K562 (cell line): Measurements from ENCODE around the gene XPO4. TPM values are rescaled to one million over a fixed set of nuclear protein-coding genes. Genes with fewer than 3 reads are reported as not detected.
A peak's percentile ranks its signal among the peaks of the same experiment; 100 is the strongest.

ENCODE experiments used
- ATAC-seq: fragments of 200-7000 bp; cut with Tn5 transposase; 3 replicates; pipeline ENCODE4 v1.9.1; 2020; ENCODE audit warnings: moderate library complexity
- BruUV-seq: library from RNA; stranded (reverse); fragments of 400-500 nt; replicated peaks from 2 replicates; lab custom pipeline; 2021; lab: Mats Ljungman, UMichigan
- CTCF ChIA-PET: fragments of 300-600 bp; formaldehyde crosslinking; extraction: SDS; loops from one replicate; lab custom pipeline; 2021; ENCODE audit warnings: low intra/inter-chr PET ratio; lab: Yijun Ruan, JAX
- POLR2A ChIA-PET: fragments of 300-600, 350-650 bp; sonication (Branson Sonifier 250); formaldehyde crosslinking; extraction: SDS; loops from one replicate; lab custom pipeline; 2021; ENCODE audit warnings: antibody characterized with exemption, inconsistent platforms; lab: Yijun Ruan, JAX
- DNase-seq, 4 experiments: peaks; one replicate each; pipeline versions ENCODE4 v3.0.0 to v3.0.0-alpha.2; 2011 to 2018; ENCODE audit warnings: low spot score in 3 of 4, mixed read lengths in 3 of 4; ENCODE audit errors: extremely low read depth in 1 of 4
- FAIRE-seq: peaks from 2 replicates; lab custom pipeline; 2011; peaks lifted over from hg19 to GRCh38; lab: Jason Lieb, UNC
- H2AFZ ChIP-seq: 2 replicates; pipeline ENCODE4 v1.6.0; 2011; ENCODE audit warnings: low read depth, low read length, control low read depth, inconsistent platforms
- H3K27ac ChIP-seq: fragments of 200-600 bp; 3 replicates; pipeline ENCODE4 v1.8.0; 2011; ENCODE audit warnings: low read depth, mild to moderate bottlenecking, control low read depth, inconsistent platforms, low read length, moderate library complexity, mixed read lengths; ENCODE audit errors: extremely low read depth
- H3K27me3 ChIP-seq, 2 experiments: fragments of 300-600 bp in 1 of 2; 2 replicates in 1 of 2; 3 replicates in 1 of 2; pipeline versions ENCODE4 v1.6.0 to v1.8.0; 2011; ENCODE audit warnings: inconsistent platforms in 2 of 2, low read length in 2 of 2, mild to moderate bottlenecking in 1 of 2, mixed read lengths in 1 of 2, moderate library complexity in 1 of 2; ENCODE audit not compliant: control insufficient read depth in 2 of 2, insufficient read depth in 2 of 2
- H3K36me3 ChIP-seq: fragments of 300-600 bp; 3 replicates; pipeline ENCODE4 v1.8.0; 2011; ENCODE audit warnings: mild to moderate bottlenecking, low read length, inconsistent platforms; ENCODE audit not compliant: control insufficient read depth, insufficient read depth
- H3K4me1 ChIP-seq, 2 experiments: fragments of 200-600 bp in 1 of 2; replicated peaks in 1 of 2; 2 replicates in 1 of 2; 3 replicates in 1 of 2; pipeline versions ENCODE4 v1.5.1 to v1.8.0; 2011; ENCODE audit warnings: inconsistent platforms in 2 of 2, low read length in 2 of 2, mild to moderate bottlenecking in 1 of 2, mixed read lengths in 1 of 2, moderate library complexity in 1 of 2; ENCODE audit not compliant: control insufficient read depth in 2 of 2, insufficient read depth in 2 of 2
- H3K4me2 ChIP-seq: 2 replicates; pipeline ENCODE4 v1.6.1; 2011; ENCODE audit warnings: low read length, control low read depth, inconsistent platforms, mixed read lengths; ENCODE audit not compliant: insufficient read depth
- H3K4me3 ChIP-seq: fragments of 200-600 bp; sonication (generic), shearing (Covaris generic); 2 replicates; pipeline ENCODE4 v1.5.1; 2016; ENCODE audit warnings: control low read depth, inconsistent platforms
- H3K79me2 ChIP-seq: fragments of 200-600 bp; 3 replicates; pipeline ENCODE4 v1.8.0; 2011; ENCODE audit warnings: low read length, inconsistent platforms; ENCODE audit not compliant: control insufficient read depth, insufficient read depth
- H3K9ac ChIP-seq, 2 experiments: 2 replicates each; pipeline versions ENCODE4 v1.6.0 to v1.6.1; 2011; ENCODE audit warnings: low read depth in 2 of 2, low read length in 2 of 2, control low read depth in 1 of 2, inconsistent platforms in 1 of 2, mild to moderate bottlenecking in 1 of 2, mixed read lengths in 1 of 2; ENCODE audit not compliant: insufficient read depth in 1 of 2
- H3K9me1 ChIP-seq: one replicate; pipeline ENCODE4 v1.6.0; 2011; ENCODE audit warnings: inconsistent platforms, mild to moderate bottlenecking, low read length, moderate library complexity; ENCODE audit not compliant: control insufficient read depth, insufficient read depth
- H3K9me3 ChIP-seq: replicated peaks from 2 replicates; pipeline ENCODE4 v1.5.1; 2011; ENCODE audit warnings: low read depth, low read length, inconsistent platforms; ENCODE audit not compliant: control insufficient read depth, insufficient read depth
- H4K20me1 ChIP-seq: replicated peaks from 2 replicates; pipeline ENCODE4 v1.6.1; 2011; ENCODE audit warnings: low read length, inconsistent platforms, mixed read lengths; ENCODE audit not compliant: control insufficient read depth, insufficient read depth
- CTCF ChIP-seq, 3 experiments: IDR thresholded peaks in 2 of 3; conservative IDR thresholded peaks in 1 of 3; 2 replicates each; pipeline ENCODE4 v1.5.1; 2011 to 2012; ENCODE audit warnings: low read length in 3 of 3, mild to moderate bottlenecking in 3 of 3, control low read depth in 2 of 3, improper control_type of control experiment in 1 of 3, inconsistent platforms in 1 of 3, low read depth in 1 of 3, mixed read lengths in 1 of 3, moderate library complexity in 1 of 3; ENCODE audit not compliant: insufficient read depth in 2 of 3
- GTF3C2 ChIP-seq: IDR thresholded peaks from 3 replicates; pipeline ENCODE4 v1.6.1; 2011; ENCODE audit warnings: borderline replicate concordance, mild to moderate bottlenecking, moderate library complexity; ENCODE audit not compliant: insufficient read length; ENCODE audit errors: extremely low read depth
- ILK ChIP-seq: fragments of 450-650 bp; IDR thresholded peaks from 2 replicates; pipeline ENCODE4 v1.6.1; 2016; ENCODE audit warnings: missing genetic modification characterization, low read depth, mild to moderate bottlenecking, missing compliant biosample characterization, moderate library complexity, borderline replicate concordance
- MTF1 ChIP-seq: fragments of 250-450 bp; sonication (Bioruptor Pico); IDR thresholded peaks from 2 replicates; pipeline ENCODE4 v1.9.0; 2021; ENCODE audit warnings: moderate library complexity, mild to moderate bottlenecking, inconsistent platforms, borderline replicate concordance
- NCOA2 ChIP-seq, 2 experiments: fragments of 450-650 bp; IDR thresholded peaks; 2 replicates each; pipeline ENCODE4 v1.6.1; 2018; ENCODE audit warnings: mild to moderate bottlenecking in 2 of 2, moderate library complexity in 1 of 2; ENCODE audit not compliant: partially characterized antibody in 2 of 2
- SIN3A ChIP-seq, 2 experiments: fragments of 150-350 bp in 1 of 2; IDR thresholded peaks; 2 replicates each; pipeline ENCODE4 v1.6.1; 2011 to 2016; ENCODE audit warnings: borderline replicate concordance in 2 of 2, low read depth in 2 of 2, low read length in 2 of 2, mild to moderate bottlenecking in 2 of 2, moderate library complexity in 2 of 2; ENCODE audit not compliant: control insufficient read depth in 1 of 2
- ZBTB1 ChIP-seq: sonication (generic); formaldehyde crosslinking; IDR thresholded peaks from 2 replicates; pipeline ENCODE4 v1.8.1; 2023; ENCODE audit warnings: missing genetic modification reagents, low read depth, mild to moderate bottlenecking, borderline replicate concordance
- ZNF224 ChIP-seq: sonication (generic); formaldehyde crosslinking; IDR thresholded peaks from 2 replicates; pipeline ENCODE4 v1.8.0; 2022; ENCODE audit warnings: mild to moderate bottlenecking, missing genetic modification reagents
- ZNF696 ChIP-seq: fragments of 250-450 bp; sonication (Bioruptor Pico); conservative IDR thresholded peaks from 2 replicates; pipeline ENCODE4 v1.4.0; 2020; ENCODE audit warnings: mild to moderate bottlenecking, moderate library complexity
- ZNF785 ChIP-seq: fragments of 250-450 bp; sonication (Bioruptor Pico); IDR thresholded peaks from 2 replicates; pipeline ENCODE4 v1.4.0; 2020; ENCODE audit warnings: mild to moderate bottlenecking
- WGBS: fragments of 100-300 bp; shearing (Covaris generic); methylation state at CpG from one replicate; pipeline ENCODE4 v1.1.6; 2016; ENCODE audit warnings: low coverage, mixed read lengths; ENCODE audit not compliant: insufficient coverage; ENCODE audit errors: missing lambda C conversion rate; 5-methylcytosine and 5-hydroxymethylcytosine counted together
- in situ Hi-C: fragments of 300-500 bp; cut with MboI; formaldehyde crosslinking; loops from 4 replicates; pipeline ENCODE4 v1.15.0; 2018; ENCODE audit warnings: inconsistent platforms, mixed read lengths
- intact Hi-C: fragments of 100-400 bp; cut with micrococcal nuclease; formaldehyde crosslinking; loops from 2 replicates; pipeline ENCODE4 v1.14.2; 2022
- polyA plus RNA-seq, 8 experiments: library from polyadenylated mRNA; depleted of rRNA in 4 of 8; stranded (reverse) in 5 of 8; unstranded in 3 of 8; fragments of >200 nt; fragmentation: Nextera tagmentation in 2 of 8; fragmentation: Illumina TruSeq in 1 of 8; extraction: Ambion mirVana in 2 of 8; extraction: Trizol in 1 of 8; gene quantifications; 2 replicates each; pipeline versions ENCODE4 v1.2.1 to v1.2.3, GENCODE V29; 2011 to 2014; ENCODE audit warnings: inconsistent platforms in 1 of 8, missing spikeins in 1 of 8
- total RNA-seq, 7 experiments: library from RNA; depleted of rRNA in 6 of 7; stranded (reverse); fragments of >200 nt in 6 of 7; fragmentation: Illumina TruSeq in 2 of 7; extraction: Trizol in 2 of 7; gene quantifications; 2 replicates each; pipeline versions ENCODE4 v1.2.1 to v1.2.3, GENCODE V29; 2011 to 2021; ENCODE audit warnings: low replicate concordance in 1 of 7

Gene XPO4
- total and polyA plus RNA-seq, 9 of the 15 experiments (the other 6 are each of a cell fraction or from before 2014, with no cell fraction given) = 5.5 to 25.1 (median 17.5) TPM

GRCh38 chr13:20870829-20871228 is 31.7 kb downstream of the XPO4 start:
- no peak overlapping the region for H3K9ac ChIP-seq
- peaks cover 99% of the 10 kb centered on the region for H3K79me2 ChIP-seq
- intact Hi-C loops = no loop called here
- no peaks in the 10 kb centered on the region for H3K9me3 ChIP-seq
- no TSS peak for BruUV-seq
- FAIRE-seq (no peak), DNase-seq (no peak), ATAC-seq (no peak)
- peaks cover 14% of the 10 kb centered on the region; the same call in 2 of the 3 replicates for H3K36me3 ChIP-seq
- H3K9me1 ChIP-seq = no peaks in the 10 kb centered on the region
- TF ChIP-seq ILK (tag) = no peak
- TF ChIP-seq NCOA2 (IDR thresholded peaks at IDR 0.05; ENCODE audit: partially characterized antibody in 2 of 2) = no peak
- no peak for TF ChIP-seq SIN3A (IDR thresholded peaks at IDR 0.05; ENCODE audit: borderline replicate concordance in 2 of 2, control insufficient read depth in 1 of 2, low read depth in 2 of 2, low read length in 2 of 2)
- TF ChIP-seq ZNF696 = no peak
- TF ChIP-seq ZBTB1 = no peak
- H3K4me2 ChIP-seq = no peak overlapping the region
- H3K27ac ChIP-seq = no peak overlapping the region
- POLR2A ChIA-PET = no interaction called here
- no peaks in the 10 kb centered on the region; the same call in 1 of the 2 replicates for H4K20me1 ChIP-seq
- in situ Hi-C loops = no loop called here
- H3K4me1 ChIP-seq = peaks cover 0 to 4% of the 10 kb centered on the region in 2 experiments; a peak in 2 of 5 replicates
- 58% methylated on average over 3 of the region's 4 CpGs for WGBS
- no peak overlapping the region for H3K4me3 ChIP-seq
- CTCF ChIA-PET = no interaction called here
- no peak overlapping the region for H2AFZ ChIP-seq
- H3K27me3 ChIP-seq = no peaks in the 10 kb centered on the region

GRCh38 chr13:20869540-20869939 is 33.0 kb downstream of the XPO4 start:
- Histone ChIP-seq H3K4me1 (no peaks in the 10 kb centered on the region), H3K36me3 (peaks cover 18% of the 10 kb centered on the region; the same call in 2 of the 3 replicates), H3K9me3 (no peaks in the 10 kb centered on the region), H3K4me2 (no peak overlapping the region), H3K9me1 (no peaks in the 10 kb centered on the region), H2AFZ (no peak overlapping the region), H3K79me2 (peaks cover 99% of the 10 kb centered on the region), H3K27me3 (no peaks in the 10 kb centered on the region), H4K20me1 (no peaks in the 10 kb centered on the region; the same call in 1 of the 2 replicates), H3K9ac (no peak overlapping the region), H3K27ac (no peak overlapping the region), H3K4me3 (no peak overlapping the region)
- ATAC-seq (no peak; the same call in 2 of the 3 replicates), FAIRE-seq (no peak), DNase-seq (no peak)
- intact Hi-C loops = no loop called here
- POLR2A ChIA-PET = interaction anchor here (0.6 kb wide), 2 partner anchors 9 to 169 kb away, joined by 3 to 4 read pairs; no protein-coding TSS in a partner anchor
- in situ Hi-C loops = no loop called here
- no TSS peak for BruUV-seq
- CTCF ChIA-PET = interaction anchor here (1.7 to 1.9 kb wide), 2 partner anchors 374 to 377 kb away, joined by 7 to 8 read pairs; no protein-coding TSS in a partner anchor
- 95% methylated on average over 2 of the region's 2 CpGs for WGBS
- TF ChIP-seq CTCF (IDR thresholded peaks at IDR 0.05 in 2 of 3, conservative IDR thresholded peaks at IDR 0.05 in 1 of 3; ENCODE audit: insufficient read depth in 2 of 3, low read depth in 1 of 3, low read length in 3 of 3) (peak in 1 of 3 experiments; percentile 21; a peak in 2 of 6 replicates), ZNF224 (CRISPR knock-in tag) (no peak), ZNF785 (no peak), GTF3C2 (no peak), MTF1 (CRISPR knock-in tag) (no peak)
